DMS114 treated with DMSO at 0.1 percent for 48 hours (cell line): ENCODE data around the gene CC2D2A.
"Not testable (repeated sequence)": the region's sequence is repeated elsewhere in the genome, so short reads cannot be mapped to it uniquely, and the experiment has no call there.

Experiments
- DNase-seq: peaks from one replicate; lab custom pipeline; 2025; ENCODE audit not compliant: unreplicated experiment; lab: John Stamatoyannopoulos, UW

Gene CC2D2A

GRCh38 chr4:15556511-15557092 lies 86.9 kb downstream of the CC2D2A start:
- DNase-seq: no peak

GRCh38 chr4:15557786-15558550 lies 88.3 kb downstream of the CC2D2A start:
- DNase-seq: no peak

GRCh38 chr4:15558561-15558960 lies 88.9 kb downstream of the CC2D2A start:
- no peak for DNase-seq

- no peak for DNase-seq
These were observed 92.4 kb downstream of the CC2D2A start for GRCh38 chr4:15562114-15562513.

GRCh38 chr4:15562623-15563022 lies 92.9 kb downstream of the CC2D2A start:
- DNase-seq: no peak

GRCh38 chr4:15563871-15564270 lies 94.2 kb downstream of the CC2D2A start:
- no peak for DNase-seq

- DNase-seq: no peak
These were observed 99.1 kb downstream of the CC2D2A start for GRCh38 chr4:15568821-15569220.

GRCh38 chr4:15569746-15570145 lies 100.1 kb downstream of the CC2D2A start:
- DNase-seq: no peak

GRCh38 chr4:15575966-15576365 lies 106.3 kb downstream of the CC2D2A start:
- no peak for DNase-seq

- DNase-seq: no peak
These were observed 107.8 kb downstream of the CC2D2A start for GRCh38 chr4:15577508-15577907.

GRCh38 chr4:15584785-15585184 lies 115.1 kb downstream of the CC2D2A start:
- DNase-seq: no peak

GRCh38 chr4:15585331-15585730 lies 115.6 kb downstream of the CC2D2A start:
- no peak for DNase-seq

GRCh38 chr4:15586066-15586465 lies 116.4 kb downstream of the CC2D2A start:
- no peak for DNase-seq

GRCh38 chr4:15587649-15588048 lies 118.0 kb downstream of the CC2D2A start:
- no peak for DNase-seq

GRCh38 chr4:15592799-15593198 lies 123.1 kb downstream of the CC2D2A start:
- no peak for DNase-seq

- DNase-seq: no peak
These were observed 129.0 kb downstream of the CC2D2A start for GRCh38 chr4:15598644-15599043.

- no peak for DNase-seq
These were observed 130.5 kb downstream of the CC2D2A start for GRCh38 chr4:15600176-15600575.

- no peak for DNase-seq
These were observed 132.2 kb downstream of the CC2D2A start for GRCh38 chr4:15601862-15602261.

GRCh38 chr4:15605537-15605936 lies 135.9 kb downstream of the CC2D2A start:
- DNase-seq: no peak

- no peak for DNase-seq
These were observed 141.2 kb downstream of the CC2D2A start for GRCh38 chr4:15610855-15611254.

GRCh38 chr4:15612136-15612535 lies 142.5 kb downstream of the CC2D2A start:
- no peak for DNase-seq

GRCh38 chr4:15614891-15615290 lies 145.2 kb downstream of the CC2D2A start:
- DNase-seq: not testable (repeated sequence)

GRCh38 chr4:15617407-15617806 lies 147.7 kb downstream of the CC2D2A start:
- DNase-seq: not testable (repeated sequence)
